ENCODE data around the gene LGI4. TPM values are rescaled to one million over a fixed set of nuclear protein-coding genes. Genes with fewer than 3 reads are reported as not detected.
A peak's percentile ranks its signal among the peaks of the same experiment; 100 is the strongest.

LGI4 gene
- total RNA-seq, 1 experiment from 2014 or later, result 3.2 TPM

GRCh38 chr19:35166100-35167063 is 31.5 kb upstream of the LGI4 start:
- no peaks in the 10 kb centered on the region for H3K27me3 ChIP-seq (ENCODE audit: insufficient read depth, low read length)
- H2BK120ac ChIP-seq (ENCODE audit: low read depth, low read length, poor library complexity, severe bottlenecking), result no peak overlapping the region
- no peak overlapping the region for H2BK5ac ChIP-seq (ENCODE audit: insufficient read length, low read length)
- peaks cover 67 to 82% (median 76%) of the 10 kb centered on the region in 3 experiments for H3K36me3 Mint-ChIP-seq (ENCODE audit: insufficient read depth in 1 of 3, low read depth in 3 of 3)
- H3K27ac Mint-ChIP-seq, result no peak overlapping the region; a peak in 1 of 7 replicates
- no peak overlapping the region for H4K91ac ChIP-seq (ENCODE audit: insufficient read length, low read depth, low read length)
- no peak overlapping the region for H2AFZ ChIP-seq (ENCODE audit: low read length)
- H3K79me2 ChIP-seq (ENCODE audit: insufficient read depth, low read length), result no peaks in the 10 kb centered on the region
- H3K27ac ChIP-seq (ENCODE audit: insufficient read length, low read depth, low read length), result no peak overlapping the region
- no peaks in the 10 kb centered on the region for H3K79me1 ChIP-seq (ENCODE audit: insufficient read depth, low read depth, low read length, poor library complexity, severe bottlenecking)
- H2BK20ac ChIP-seq (ENCODE audit: low read depth, low read length, poor library complexity, severe bottlenecking), result no peak overlapping the region
- peaks cover 7% of the 10 kb centered on the region for H3K9me3 ChIP-seq (ENCODE audit: control insufficient read depth, low read depth, low read length)
- peaks cover 3% of the 10 kb centered on the region for H4K20me1 ChIP-seq (ENCODE audit: control insufficient read depth, insufficient read depth, insufficient read length)
- no peak overlapping the region for H2AK5ac ChIP-seq (ENCODE audit: insufficient read length, low read length)
- H3K23ac ChIP-seq (ENCODE audit: insufficient read length, low read depth, low read length), result no peak overlapping the region
- H3K18ac ChIP-seq (ENCODE audit: insufficient read length, low read depth, low read length), result no peak overlapping the region
- no peaks in the 10 kb centered on the region for H3K4me1 Mint-ChIP-seq
- H3K14ac ChIP-seq (ENCODE audit: insufficient read depth, low read length), result no peak overlapping the region
- H3K56ac ChIP-seq (ENCODE audit: insufficient read length, low read depth, low read length), result no peak overlapping the region
- H3T11ph ChIP-seq (ENCODE audit: low read length), result no peak overlapping the region
- no peaks in the 10 kb centered on the region for H3K23me2 ChIP-seq (ENCODE audit: insufficient read length, low read depth, low read length, poor library complexity, severe bottlenecking)
- no CpG with 5 or more reads among the region's 7 CpGs for WGBS (ENCODE audit: extremely low coverage, insufficient read length, low lambda C conversion rate)
- peaks cover 12 to 23% of the 10 kb centered on the region in 2 experiments for H3K9me3 Mint-ChIP-seq
- no peak overlapping the region for H2BK12ac ChIP-seq (ENCODE audit: insufficient read length, low read depth, low read length)
- H3K4me3 Mint-ChIP-seq, result no peak overlapping the region
- peak; percentile 7 for DNase-seq
- no peak overlapping the region for H4K5ac ChIP-seq (ENCODE audit: insufficient read length, low read depth, low read length)
- H3K4ac ChIP-seq (ENCODE audit: low read depth, low read length), result no peak overlapping the region
- no peak overlapping the region for H4K8ac ChIP-seq (replicated peaks; ENCODE audit: insufficient read length, low read depth, low read length)
- H3K4me1 ChIP-seq (ENCODE audit: insufficient read depth, low read length), result no peaks in the 10 kb centered on the region
- no peak for TF ChIP-seq CTCF (conservative IDR thresholded peaks at IDR 0.05)
- no peak overlapping the region for H2BK15ac ChIP-seq (ENCODE audit: low read depth, low read length)
- H3K4me2 ChIP-seq (ENCODE audit: insufficient read depth, insufficient read length, low read length), result no peak overlapping the region
- H3K27me3 Mint-ChIP-seq (ENCODE audit: low read depth), result no peaks in the 10 kb centered on the region
- no peak overlapping the region for H3K9ac ChIP-seq (ENCODE audit: extremely low read depth, insufficient read length, low read length)
